GM19324 (cell line): ENCODE data around the gene RIPOR2.
"Not testable (repeated sequence)": the region's sequence is repeated elsewhere in the genome, so short reads cannot be mapped to it uniquely, and the experiment has no call there.

Experiments used
- ATAC-seq: cut with Tn5 transposase; IDR thresholded peaks from one replicate; pipeline ENCODE4 v1.9.1; 2021; ENCODE audit warnings: mild to moderate bottlenecking, moderate library complexity; ENCODE audit not compliant: unreplicated experiment, low FRiP score

RIPOR2 gene

DNA sequence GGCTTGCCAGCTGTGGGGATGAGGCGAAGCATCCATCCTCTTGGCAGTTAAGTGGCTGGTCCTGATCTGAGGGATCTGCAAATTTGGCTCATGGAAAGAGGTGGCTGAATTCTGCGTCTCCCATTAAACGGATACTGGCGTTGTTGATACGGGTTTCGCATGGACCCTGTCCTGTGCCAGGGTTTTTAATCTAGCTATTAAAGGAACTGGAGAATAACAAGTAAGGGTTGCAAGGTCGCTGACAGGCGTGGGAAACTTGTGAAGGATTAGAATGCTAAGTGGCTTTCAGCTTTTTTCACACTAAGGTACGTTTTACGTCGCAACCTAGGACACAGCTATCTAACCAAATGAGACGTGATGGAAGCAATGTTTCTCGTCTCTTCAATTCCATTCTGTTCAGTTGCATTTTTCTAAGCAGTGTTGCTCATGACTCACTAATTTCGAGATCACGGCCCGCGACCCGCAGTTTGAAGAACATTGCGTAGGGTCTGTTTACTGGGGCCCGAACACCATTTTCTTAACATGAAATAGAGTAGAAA is 160.2 kb downstream of the RIPOR2 start:
- ATAC-seq, result peak; percentile 21

GRCh38 chr6:24774696-24775519 is 160.9 kb downstream of the RIPOR2 start, which contains the start of gene GMNN:
Gene GMNN, plus strand, starts transcription at chr6:24774937. Its CDS starts 2,310 bp downstream, at chr6:24777247.
- ATAC-seq, result peak; percentile 95

- ATAC-seq, result no peak
Measured at GRCh38 chr6:24768361-24768760, 167.4 kb downstream of the RIPOR2 start.

DNA sequence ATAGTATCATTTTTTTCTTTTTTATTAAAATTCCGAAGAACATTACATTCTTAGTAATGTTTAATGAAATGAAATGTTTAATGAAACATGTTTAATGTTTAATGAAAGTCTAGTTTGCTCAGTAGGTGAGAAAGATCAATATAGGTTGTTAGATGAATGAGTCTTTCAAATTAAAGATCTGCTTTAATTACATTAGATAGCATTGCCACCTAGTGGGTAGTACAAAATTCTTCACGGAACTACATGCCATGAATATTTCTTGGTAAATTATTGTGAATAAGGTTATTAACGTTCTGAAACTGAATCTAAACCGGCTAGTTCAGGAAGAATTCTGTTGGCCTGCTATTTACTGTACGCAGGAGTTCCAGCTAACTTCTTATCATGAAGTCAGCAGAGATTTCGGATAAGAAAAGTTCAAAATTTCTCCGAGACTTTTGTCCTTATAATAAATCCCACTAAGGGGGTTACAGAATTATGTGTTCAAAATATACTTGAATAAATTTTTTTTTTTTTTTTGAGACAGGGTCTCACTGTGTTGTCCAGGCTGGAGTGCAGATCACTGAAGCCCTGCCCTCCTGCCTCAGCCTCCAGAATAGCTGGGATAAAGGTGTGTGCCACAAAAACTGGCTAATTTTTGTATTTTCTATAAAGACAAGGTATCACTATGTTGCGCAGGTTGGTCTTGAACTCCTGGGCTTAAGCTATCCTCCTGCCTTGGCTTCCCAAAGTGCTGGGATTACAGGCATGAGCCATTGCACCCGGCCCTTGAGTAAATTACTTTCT is 168.9 kb downstream of the RIPOR2 start:
- ATAC-seq, result no peak

GRCh38 chr6:24765968-24766367 is 169.8 kb downstream of the RIPOR2 start:
- not testable (repeated sequence) for ATAC-seq

DNA sequence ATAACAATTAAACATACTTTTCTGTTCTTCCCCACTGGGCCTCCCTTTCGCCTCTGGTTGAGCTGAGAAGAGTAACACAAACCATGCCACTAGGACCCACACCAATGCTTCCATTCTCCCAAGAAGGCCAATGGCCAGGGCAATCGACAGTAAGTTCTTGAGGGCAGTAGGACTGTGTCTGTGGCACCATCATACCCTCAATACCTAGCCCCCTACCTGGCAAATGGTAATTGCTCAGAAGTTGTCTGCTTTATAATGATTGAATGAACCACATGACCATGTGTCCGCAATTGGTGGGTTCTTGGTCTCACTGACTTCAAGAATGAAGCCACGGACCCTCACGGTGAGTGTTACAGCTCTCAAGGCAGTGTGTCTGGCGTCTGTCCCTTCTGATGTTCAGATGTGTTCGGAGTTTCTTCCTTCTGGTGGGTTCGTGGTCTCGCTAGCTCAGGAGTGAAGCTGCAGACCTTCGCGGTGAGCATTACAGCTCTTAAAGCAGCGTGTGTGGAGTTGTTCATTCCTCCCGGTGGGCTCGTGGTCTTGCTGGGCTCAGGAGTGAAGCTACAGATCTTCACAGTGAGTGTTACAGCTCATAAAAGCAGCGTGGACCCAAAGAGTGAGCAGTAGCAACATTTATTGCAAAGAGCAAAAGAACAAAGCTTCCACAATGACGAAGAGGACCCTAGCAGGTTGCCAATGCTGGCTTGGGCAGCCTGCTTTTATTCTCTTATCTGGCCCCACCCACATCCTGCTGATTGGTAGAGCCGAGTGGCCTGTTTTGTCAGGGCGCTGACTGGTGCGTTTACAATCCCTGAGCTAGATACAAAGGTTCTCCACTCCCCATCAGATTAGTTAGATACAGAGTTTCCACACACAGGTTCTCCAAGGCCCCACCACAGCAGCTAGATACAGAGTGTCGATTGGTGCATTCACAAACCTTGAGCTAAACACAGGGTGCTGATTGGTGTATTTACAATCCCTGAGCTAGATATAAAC is 170.6 kb downstream of the RIPOR2 start:
- not testable (repeated sequence) for ATAC-seq

- ATAC-seq, result no peak
Measured at GRCh38 chr6:24763578-24763977, 172.2 kb downstream of the RIPOR2 start.

- ATAC-seq, result no peak
Measured at GRCh38 chr6:24761851-24762250, 173.9 kb downstream of the RIPOR2 start.

- ATAC-seq, result no peak
Measured at GRCh38 chr6:24761193-24761835, 174.4 kb downstream of the RIPOR2 start.

DNA sequence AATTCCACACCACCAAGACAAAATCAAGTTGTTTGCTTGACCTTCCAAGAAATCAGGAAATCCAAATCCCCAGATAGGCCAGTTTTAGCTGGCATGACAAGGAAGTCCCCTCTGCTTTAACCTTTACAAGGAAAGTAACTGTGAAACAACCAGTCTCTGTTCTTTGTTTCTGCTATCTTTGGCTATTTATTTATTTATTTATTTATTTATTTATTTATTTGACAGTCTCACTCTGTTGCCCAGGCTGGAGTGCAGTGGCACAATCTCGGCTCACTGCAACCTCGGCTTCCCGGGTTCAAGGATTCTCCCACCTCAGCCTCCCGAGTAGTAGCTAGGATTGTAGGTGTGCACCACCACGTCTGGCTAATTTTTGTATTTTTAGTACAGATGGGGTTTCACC is 175.6 kb downstream of the RIPOR2 start:
- no peak for ATAC-seq

- ATAC-seq, result no peak
Measured at GRCh38 chr6:24759718-24760117, 176.0 kb downstream of the RIPOR2 start.

- no peak for ATAC-seq
Measured at GRCh38 chr6:24757611-24758010, 178.1 kb downstream of the RIPOR2 start.

- ATAC-seq, result no peak
Measured at GRCh38 chr6:24755279-24755678, 180.5 kb downstream of the RIPOR2 start.

DNA sequence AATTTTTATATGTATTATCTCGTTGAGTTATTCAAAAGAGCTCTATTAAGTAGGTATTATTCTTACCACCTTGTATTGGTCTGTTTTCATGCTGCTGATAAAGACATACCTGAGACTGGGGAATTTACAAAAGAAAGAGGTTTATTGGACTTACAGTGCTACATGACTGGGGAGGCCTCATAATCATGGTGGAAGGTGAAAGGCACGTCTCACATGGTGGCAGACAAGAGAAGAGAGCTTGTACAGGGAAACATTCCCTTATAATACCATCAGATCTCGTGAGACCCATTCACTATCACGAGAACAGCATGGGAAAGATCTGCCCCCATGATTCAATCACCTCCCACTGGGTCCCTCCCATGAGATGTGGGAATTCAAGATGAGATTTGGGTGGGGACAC is 181.4 kb downstream of the RIPOR2 start:
- ATAC-seq, result not testable (repeated sequence)
